IPS-15b (cell line): ENCODE measurements around the gene BRI3.

Experiments
- H3K27me3 ChIP-seq: one replicate; pipeline ENCODE4 v1.6.1; 2013; ENCODE audit warnings: low read length; ENCODE audit not compliant: control insufficient read depth, insufficient read depth
- H3K36me3 ChIP-seq: one replicate; pipeline ENCODE4 v1.6.1; 2013; ENCODE audit warnings: low read length; ENCODE audit not compliant: control insufficient read depth, insufficient read depth
- H3K4me1 ChIP-seq: one replicate; pipeline ENCODE4 v1.6.1; 2013; ENCODE audit warnings: mild to moderate bottlenecking, low read length; ENCODE audit not compliant: control insufficient read depth, insufficient read depth
- H3K4me3 ChIP-seq: one replicate; pipeline ENCODE4 v1.5.1; 2013; ENCODE audit warnings: low read depth, low read length
- H3K9ac ChIP-seq: one replicate; pipeline ENCODE4 v1.6.1; 2013; ENCODE audit warnings: low read depth, mild to moderate bottlenecking, low read length
- H3K9me3 ChIP-seq: one replicate; pipeline ENCODE4 v1.6.1; 2013; ENCODE audit warnings: mild to moderate bottlenecking, low read length; ENCODE audit not compliant: control insufficient read depth, insufficient read depth

Gene BRI3

DNA sequence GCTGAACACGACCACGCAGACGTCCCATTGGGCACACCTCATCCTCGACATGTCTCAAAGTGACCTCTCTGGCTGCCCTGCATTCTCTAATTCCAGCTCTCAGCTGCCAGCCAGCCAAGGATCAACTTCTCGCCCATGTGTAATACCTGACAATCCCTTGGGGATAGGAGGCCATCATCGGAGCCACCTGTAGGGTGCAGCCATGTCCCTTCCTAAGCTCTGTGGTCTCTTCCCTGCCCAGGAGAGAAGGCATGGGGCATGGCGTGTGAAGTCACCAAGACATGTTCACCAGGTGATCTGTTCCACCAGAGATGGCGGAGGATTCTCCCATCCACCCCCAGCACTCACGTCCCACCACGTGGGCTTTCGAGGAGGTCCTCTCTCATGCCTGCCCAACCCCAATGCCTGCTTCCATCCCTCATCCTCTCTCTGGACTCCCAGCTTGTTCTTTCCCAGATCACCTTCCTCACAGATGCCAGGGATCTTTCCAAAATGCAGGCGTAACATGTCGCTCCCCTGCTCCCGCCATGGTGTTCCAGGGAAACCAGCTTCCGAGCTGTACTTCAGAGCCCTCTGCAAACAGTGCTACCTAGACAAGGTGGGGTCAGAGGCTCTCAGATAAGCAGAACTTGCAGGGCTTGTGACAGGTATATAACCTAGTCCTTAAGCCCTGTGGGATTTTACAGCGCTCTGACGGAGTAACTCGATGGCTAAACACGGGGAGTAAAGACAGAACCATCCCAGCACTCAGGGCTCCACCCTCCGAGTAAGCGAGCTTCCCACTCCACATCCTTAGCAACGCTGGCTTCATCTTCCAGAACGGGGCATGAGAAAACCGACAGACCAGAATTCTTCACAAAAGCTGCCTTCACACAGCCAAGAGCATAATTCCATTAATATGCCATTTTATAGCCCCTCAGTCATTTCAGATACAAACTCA lies 41.1 kb downstream of the BRI3 start:
- no peak overlapping the region for H3K4me3 ChIP-seq
- peaks cover 3% of the 10 kb centered on the region for H3K36me3 ChIP-seq
- peaks cover 10% of the 10 kb centered on the region for H3K4me1 ChIP-seq
- H3K27me3 ChIP-seq = no peaks in the 10 kb centered on the region
- no peaks in the 10 kb centered on the region for H3K9me3 ChIP-seq
- H3K9ac ChIP-seq = no peak overlapping the region

DNA sequence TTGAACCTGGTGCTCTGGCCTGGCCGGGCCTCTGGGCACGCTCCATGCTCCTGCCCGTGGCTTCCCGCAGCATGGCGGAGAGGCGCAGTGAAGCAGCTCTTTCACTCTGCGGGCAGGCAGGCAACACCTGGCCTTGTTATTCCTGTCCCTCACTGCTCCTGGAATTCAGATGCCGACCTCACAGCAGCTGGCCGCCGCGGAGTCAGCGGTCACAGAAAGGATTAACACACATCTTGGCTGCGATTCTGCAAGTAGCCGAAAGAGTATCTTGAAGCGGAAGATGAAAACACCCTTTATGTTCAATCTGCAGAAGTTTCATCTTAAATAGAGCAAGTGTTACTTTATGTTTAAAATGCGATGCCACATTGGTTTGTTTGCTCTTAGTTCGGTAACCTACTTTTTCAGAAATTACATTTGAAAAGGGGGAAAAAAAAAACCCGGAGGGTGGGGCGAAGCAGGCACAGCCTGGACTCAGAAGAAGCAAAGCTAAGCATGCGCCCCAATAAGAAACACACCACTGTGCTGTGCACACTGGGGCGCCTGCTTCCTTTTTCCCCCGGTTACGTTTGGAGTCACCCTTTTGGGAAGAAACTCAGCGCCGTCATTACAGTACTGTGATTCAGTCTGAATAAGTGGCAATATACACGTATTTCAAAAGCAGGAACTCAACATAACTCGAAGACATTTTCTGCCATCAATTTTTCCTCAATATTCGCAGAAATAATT lies 42.3 kb downstream of the BRI3 start:
- no peaks in the 10 kb centered on the region for H3K27me3 ChIP-seq
- H3K4me1 ChIP-seq = peaks cover 10% of the 10 kb centered on the region
- no peaks in the 10 kb centered on the region for H3K9me3 ChIP-seq
- H3K4me3 ChIP-seq = no peak overlapping the region
- no peaks in the 10 kb centered on the region for H3K36me3 ChIP-seq
- peak overlapping the region; percentile 8 for H3K9ac ChIP-seq

DNA sequence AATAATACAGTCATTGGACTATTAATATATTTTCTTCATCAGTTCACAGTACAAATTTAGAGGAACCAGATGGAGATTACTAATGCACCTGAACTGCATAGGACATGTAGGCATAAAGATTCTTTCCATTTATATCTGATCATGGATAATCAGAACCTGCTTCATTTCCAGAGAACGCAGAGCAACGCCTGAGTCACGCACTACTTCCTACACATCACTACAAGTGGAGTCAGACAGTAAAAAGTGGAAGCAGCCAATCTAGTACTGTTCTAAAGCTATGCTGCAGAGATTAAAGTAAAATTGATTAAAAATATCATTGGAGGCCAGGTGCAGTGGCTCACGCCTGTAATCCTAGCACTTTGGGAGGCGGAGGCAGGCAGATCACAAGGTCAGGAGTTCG lies 43.3 kb downstream of the BRI3 start:
- Histone ChIP-seq H3K4me1 (peaks cover 10% of the 10 kb centered on the region), H3K9me3 (no peaks in the 10 kb centered on the region), H3K9ac (no peak overlapping the region)

GRCh38 chr7:98329100-98329790 lies 47.8 kb downstream of the BRI3 start:
- H3K4me3 ChIP-seq = no peak overlapping the region
- peaks cover 2% of the 10 kb centered on the region for H3K4me1 ChIP-seq
- H3K9ac ChIP-seq = no peak overlapping the region
- H3K27me3 ChIP-seq = no peaks in the 10 kb centered on the region
- peaks cover 4% of the 10 kb centered on the region for H3K36me3 ChIP-seq
- no peaks in the 10 kb centered on the region for H3K9me3 ChIP-seq

More for the DNA sequence above, 43.3 kb downstream of the BRI3 start:
- H3K4me3 ChIP-seq = no peak overlapping the region
- H3K27me3 ChIP-seq = no peaks in the 10 kb centered on the region
- H3K36me3 ChIP-seq = peaks cover 4% of the 10 kb centered on the region

DNA sequence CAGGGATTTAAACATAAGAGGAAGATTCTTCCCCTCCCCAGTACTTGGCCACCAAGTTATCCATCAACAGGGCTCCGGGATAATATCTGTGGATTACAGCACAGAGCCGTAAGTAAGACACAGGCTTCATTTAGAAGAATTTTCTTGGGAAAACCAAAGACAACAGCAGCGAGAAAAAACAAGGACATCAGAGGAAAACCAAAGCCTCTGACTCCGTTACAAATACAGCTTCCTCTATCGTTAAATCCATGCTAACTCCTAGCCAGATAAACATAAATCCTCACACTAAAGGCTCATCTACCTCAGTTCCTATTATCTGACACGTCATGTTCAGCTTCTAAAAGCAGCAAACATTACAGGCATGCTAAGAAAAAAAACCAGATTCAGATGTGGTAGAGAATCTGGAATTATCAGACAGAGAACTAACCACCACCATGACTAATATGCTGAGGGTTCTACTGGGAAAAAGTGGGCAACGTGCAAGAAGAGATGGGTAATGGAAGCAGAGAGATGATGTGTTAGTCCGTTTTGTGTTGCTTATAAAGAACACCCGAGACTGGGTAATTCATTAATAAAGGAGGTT lies 48.4 kb downstream of the BRI3 start:
- H3K4me3 ChIP-seq = no peak overlapping the region
- H3K9me3 ChIP-seq = no peaks in the 10 kb centered on the region
- H3K9ac ChIP-seq = no peak overlapping the region
- H3K36me3 ChIP-seq = peaks cover 4% of the 10 kb centered on the region
- no peaks in the 10 kb centered on the region for H3K27me3 ChIP-seq
- H3K4me1 ChIP-seq = no peaks in the 10 kb centered on the region

DNA sequence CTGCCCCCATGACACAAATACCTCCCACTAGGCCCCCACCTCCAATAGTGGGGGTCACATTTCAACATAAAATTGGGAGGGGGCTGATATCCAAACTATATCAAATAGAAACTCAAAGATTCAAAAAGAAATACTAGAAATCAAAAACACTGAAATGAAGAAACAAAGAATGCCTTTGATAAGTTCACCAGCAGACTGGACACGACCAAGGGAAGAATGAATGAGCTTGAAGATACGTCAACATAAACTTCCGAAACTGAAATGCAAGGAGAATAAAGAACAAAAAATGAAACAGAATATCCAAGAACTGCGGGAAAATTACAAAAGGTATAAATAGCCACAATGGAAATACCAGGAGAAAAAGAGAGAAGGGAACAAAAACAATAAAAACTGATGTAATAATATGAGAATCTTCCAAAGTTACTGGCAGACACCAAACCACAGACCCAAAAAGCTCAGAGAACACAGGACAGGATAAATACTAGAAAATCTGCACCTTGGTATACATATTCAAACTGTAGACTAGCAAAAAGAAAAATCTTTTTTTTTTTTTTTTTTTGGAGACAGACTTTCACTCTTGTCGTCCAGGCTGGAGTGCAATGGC lies 49.5 kb downstream of the BRI3 start:
- Histone ChIP-seq H3K9me3 (no peaks in the 10 kb centered on the region), H3K36me3 (peaks cover 4% of the 10 kb centered on the region), H3K4me1 (no peaks in the 10 kb centered on the region), H3K27me3 (no peaks in the 10 kb centered on the region), H3K9ac (no peak overlapping the region), H3K4me3 (no peak overlapping the region)

DNA sequence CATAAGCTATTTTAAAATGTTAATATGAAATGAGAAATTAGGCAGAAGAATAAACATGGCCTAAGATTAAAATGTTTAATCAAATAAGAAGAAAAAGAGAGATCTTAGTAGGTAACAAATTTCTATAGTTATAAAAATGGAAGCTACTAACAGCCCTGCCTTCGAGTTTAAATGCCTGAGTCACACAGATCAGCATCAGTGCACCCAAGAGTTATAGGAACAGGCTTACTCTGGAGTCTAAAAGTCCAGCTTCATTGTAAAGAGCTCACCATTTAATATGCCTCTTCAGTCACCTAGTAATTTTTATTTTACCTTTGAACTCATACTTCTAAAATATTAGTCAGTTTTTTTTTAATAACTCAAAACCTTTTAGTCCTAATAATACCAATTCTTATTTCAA lies 52.6 kb downstream of the BRI3 start:
- peaks cover 2% of the 10 kb centered on the region for H3K36me3 ChIP-seq
- H3K4me3 ChIP-seq = no peak overlapping the region
- no peaks in the 10 kb centered on the region for H3K4me1 ChIP-seq
- H3K9ac ChIP-seq = no peak overlapping the region
- H3K9me3 ChIP-seq = no peaks in the 10 kb centered on the region
- H3K27me3 ChIP-seq = no peaks in the 10 kb centered on the region

GRCh38 chr7:98335411-98335977 lies 54.0 kb downstream of the BRI3 start:
- Histone ChIP-seq H3K36me3 (no peaks in the 10 kb centered on the region), H3K9ac (no peak overlapping the region), H3K4me3 (no peak overlapping the region), H3K9me3 (no peaks in the 10 kb centered on the region), H3K27me3 (no peaks in the 10 kb centered on the region), H3K4me1 (no peaks in the 10 kb centered on the region)

DNA sequence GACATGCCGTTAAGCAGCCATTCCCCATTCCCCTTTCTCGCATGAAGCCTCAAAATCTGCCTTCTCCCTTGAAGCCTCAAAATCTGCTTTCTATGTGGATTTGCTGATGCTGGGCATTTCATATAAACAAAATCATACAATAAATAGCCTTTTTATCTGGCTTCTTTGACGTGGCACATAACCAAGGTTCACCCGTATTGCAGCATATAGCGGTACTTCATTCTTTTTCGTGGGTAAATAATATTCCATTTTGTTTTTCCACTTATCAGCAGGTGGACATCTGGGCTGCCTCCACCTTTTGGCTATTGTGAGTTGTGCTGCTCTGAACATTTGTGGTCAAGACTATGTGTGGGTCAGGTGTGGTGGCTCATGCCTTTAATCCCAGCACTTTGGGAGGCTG lies 57.0 kb downstream of the BRI3 start:
- Histone ChIP-seq H3K27me3 (no peaks in the 10 kb centered on the region), H3K4me1 (no peaks in the 10 kb centered on the region), H3K36me3 (no peaks in the 10 kb centered on the region), H3K9me3 (no peaks in the 10 kb centered on the region), H3K9ac (no peak overlapping the region), H3K4me3 (no peak overlapping the region)

- no peaks in the 10 kb centered on the region for H3K27me3 ChIP-seq
- H3K4me1 ChIP-seq = no peaks in the 10 kb centered on the region
- H3K9ac ChIP-seq = no peak overlapping the region
- no peaks in the 10 kb centered on the region for H3K36me3 ChIP-seq
- H3K9me3 ChIP-seq = no peaks in the 10 kb centered on the region
- no peak overlapping the region for H3K4me3 ChIP-seq
Observed at GRCh38 chr7:98339043-98339442, 57.6 kb downstream of the BRI3 start.

DNA sequence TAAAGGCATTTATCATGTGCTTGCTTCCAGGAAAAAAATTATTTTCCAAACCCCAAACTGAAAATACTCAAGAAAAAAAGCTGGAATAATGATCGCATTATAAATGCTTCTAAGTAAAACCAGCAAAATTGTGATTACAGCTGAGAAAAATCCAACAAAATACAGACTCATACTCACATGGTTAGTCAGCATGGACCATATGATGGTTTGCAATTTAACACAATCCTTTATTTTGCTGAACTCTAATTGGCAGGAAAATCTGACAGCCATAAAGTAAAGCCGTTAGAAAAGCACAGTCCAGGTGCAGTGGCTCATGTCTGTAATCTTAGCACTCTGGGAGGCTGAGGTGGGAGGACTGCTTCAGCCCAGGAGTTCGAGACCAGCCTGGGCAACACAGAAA lies 59.6 kb downstream of the BRI3 start:
- Histone ChIP-seq H3K4me3 (no peak overlapping the region), H3K9me3 (no peaks in the 10 kb centered on the region), H3K36me3 (no peaks in the 10 kb centered on the region), H3K4me1 (no peaks in the 10 kb centered on the region), H3K9ac (no peak overlapping the region), H3K27me3 (no peaks in the 10 kb centered on the region)
